Stimulated activated CD4-positive, alpha-beta T cell treated with anti-CD3 and anti-CD28 coated beads, Interleukin-15, amount 100 ng/mL, for 1 hour (primary cell): ENCODE results near the gene CEP85L.

ENCODE experiments used
- DNase-seq, 2 donors: peaks; one replicate each; pipeline ENCODE4 v3.0.0-alpha.2; 2020; ENCODE audit warnings: low read depth in 1 of 2, low spot score in 1 of 2

CEP85L gene

GRCh38 chr6:118661831-118662230 is 10.4 kb upstream of the CEP85L start:
- DNase-seq: no peak

- DNase-seq: no peak
Observed at GRCh38 chr6:118660218-118660569, 8.8 kb upstream of the CEP85L start.

GRCh38 chr6:118659513-118660217 is 8.3 kb upstream of the CEP85L start:
- DNase-seq: no peak

- no peak for DNase-seq
Observed at GRCh38 chr6:118656847-118657451, 5.6 kb upstream of the CEP85L start.

GRCh38 chr6:118652051-118652615 is 742 bp upstream of the CEP85L start:
- no peak for DNase-seq

GRCh38 chr6:118650582-118651281 is 659 bp downstream of the CEP85L start:
- peak in 1 of 2 donors; percentile 35 for DNase-seq

- DNase-seq: no peak
Observed at GRCh38 chr6:118649918-118650581, 1.3 kb downstream of the CEP85L start.

GRCh38 chr6:118648866-118649554 is 2.4 kb downstream of the CEP85L start:
- no peak for DNase-seq

GRCh38 chr6:118646977-118647376 is 4.4 kb downstream of the CEP85L start:
- no peak for DNase-seq

- no peak for DNase-seq
Observed at GRCh38 chr6:118645395-118645794, 6.0 kb downstream of the CEP85L start.

- DNase-seq: no peak
Observed at GRCh38 chr6:118644007-118644406, 7.4 kb downstream of the CEP85L start.

- no peak for DNase-seq
Observed at GRCh38 chr6:118641042-118641441, 10.3 kb downstream of the CEP85L start.

GRCh38 chr6:118639054-118639964 is 12.1 kb downstream of the CEP85L start:
- no peak for DNase-seq

- no peak for DNase-seq
Observed at GRCh38 chr6:118638288-118638687, 13.1 kb downstream of the CEP85L start.

- no peak for DNase-seq
Observed at GRCh38 chr6:118635909-118636735, 15.3 kb downstream of the CEP85L start.

- DNase-seq: no peak
Observed at GRCh38 chr6:118632359-118632758, 19.0 kb downstream of the CEP85L start.

- DNase-seq: no peak
Observed at GRCh38 chr6:118630923-118631322, 20.5 kb downstream of the CEP85L start.

- DNase-seq: no peak
Observed at GRCh38 chr6:118630067-118630466, 21.3 kb downstream of the CEP85L start.

- no peak for DNase-seq
Observed at GRCh38 chr6:118627724-118628123, 23.7 kb downstream of the CEP85L start.
